GM18907 (cell line): ENCODE data around the gene SQSTM1.

Experiments
- ATAC-seq: cut with Tn5 transposase; IDR thresholded peaks from one replicate; pipeline ENCODE4 v1.9.1; 2021; ENCODE audit warnings: mild to moderate bottlenecking, moderate library complexity; ENCODE audit not compliant: unreplicated experiment

Gene SQSTM1

GRCh38 chr5:179805070-179805528, 15.6 kb upstream of the SQSTM1 start:
- ATAC-seq, result no peak

GRCh38 chr5:179805529-179806249, 15.0 kb upstream of the SQSTM1 start:
- peak; percentile 22 for ATAC-seq

- ATAC-seq, result peak; percentile 57
Observed at GRCh38 chr5:179806250-179807048, 14.3 kb upstream of the SQSTM1 start, which contains the start of gene MGAT4B. Gene MGAT4B (minus strand): TSS chr5:179806866. CDS start chr5:179806583, 283 bp downstream.

DNA sequence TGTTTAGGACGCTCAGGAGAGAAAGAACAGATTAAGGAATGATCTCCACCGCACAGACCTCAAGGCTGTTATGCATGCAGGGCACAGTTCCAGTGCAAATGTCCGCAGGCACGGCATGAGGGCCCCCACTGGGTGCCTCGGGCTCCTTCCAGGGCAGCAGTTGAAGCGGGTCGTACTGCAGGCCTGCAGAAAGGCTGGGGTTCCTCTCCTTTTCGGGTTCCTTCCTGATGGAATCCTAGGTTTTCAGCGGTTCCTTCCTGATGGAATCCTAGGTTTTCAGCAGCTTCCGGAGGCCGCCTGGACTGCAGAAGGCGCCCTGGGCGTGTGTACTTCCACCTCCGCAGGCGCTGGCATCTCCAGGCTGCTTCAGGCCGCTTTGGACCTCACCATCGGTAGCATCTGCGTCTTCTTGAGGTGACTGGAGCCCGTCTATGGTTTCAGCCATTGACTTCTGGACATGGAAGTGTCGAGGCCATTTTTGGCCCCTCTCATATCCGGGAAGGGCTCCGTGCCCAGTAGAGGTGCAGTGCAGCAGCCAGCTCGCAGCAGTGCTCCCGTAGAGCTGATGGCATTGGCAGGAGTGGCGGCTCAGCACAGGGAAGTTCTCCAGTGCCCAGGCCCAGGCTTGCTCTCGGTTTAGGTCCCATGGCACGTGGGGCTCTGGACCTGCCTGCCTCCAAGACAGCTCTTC, 8.4 kb upstream of the SQSTM1 start:
- no peak for ATAC-seq

- no peak for ATAC-seq
Observed at GRCh38 chr5:179812997-179813607, 7.6 kb upstream of the SQSTM1 start.

- no peak for ATAC-seq
Observed at GRCh38 chr5:179814090-179814489, 6.6 kb upstream of the SQSTM1 start.

- ATAC-seq, result no peak
Observed at GRCh38 chr5:179815491-179816249, 5.0 kb upstream of the SQSTM1 start.

GRCh38 chr5:179816401-179816795, 4.3 kb upstream of the SQSTM1 start:
- no peak for ATAC-seq

GRCh38 chr5:179816796-179817469, 3.8 kb upstream of the SQSTM1 start:
- ATAC-seq, result no peak

DNA sequence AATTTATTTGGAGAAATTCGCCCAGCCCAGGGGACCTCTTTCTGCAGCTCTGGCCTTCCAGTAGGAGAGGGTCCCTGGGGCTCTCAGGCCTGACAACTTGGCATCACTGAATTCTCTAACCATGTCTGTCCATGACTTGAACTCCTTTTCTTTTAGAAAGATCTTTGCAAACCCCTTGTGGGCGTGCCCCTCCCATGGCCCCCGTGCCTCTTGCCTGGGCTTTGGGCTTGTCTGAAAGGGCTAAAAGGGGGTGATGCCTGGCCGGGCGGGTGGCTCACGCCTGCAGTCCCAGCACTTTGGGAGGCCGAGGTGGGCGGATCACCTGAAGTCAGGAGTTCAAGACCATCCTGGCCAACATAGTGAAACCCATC, 3.2 kb upstream of the SQSTM1 start:
- no peak for ATAC-seq

- no peak for ATAC-seq
Observed at GRCh38 chr5:179817890-179818745, 2.6 kb upstream of the SQSTM1 start.

- ATAC-seq, result peak; percentile 66
Observed at GRCh38 chr5:179818746-179819295, 1.9 kb upstream of the SQSTM1 start.

DNA sequence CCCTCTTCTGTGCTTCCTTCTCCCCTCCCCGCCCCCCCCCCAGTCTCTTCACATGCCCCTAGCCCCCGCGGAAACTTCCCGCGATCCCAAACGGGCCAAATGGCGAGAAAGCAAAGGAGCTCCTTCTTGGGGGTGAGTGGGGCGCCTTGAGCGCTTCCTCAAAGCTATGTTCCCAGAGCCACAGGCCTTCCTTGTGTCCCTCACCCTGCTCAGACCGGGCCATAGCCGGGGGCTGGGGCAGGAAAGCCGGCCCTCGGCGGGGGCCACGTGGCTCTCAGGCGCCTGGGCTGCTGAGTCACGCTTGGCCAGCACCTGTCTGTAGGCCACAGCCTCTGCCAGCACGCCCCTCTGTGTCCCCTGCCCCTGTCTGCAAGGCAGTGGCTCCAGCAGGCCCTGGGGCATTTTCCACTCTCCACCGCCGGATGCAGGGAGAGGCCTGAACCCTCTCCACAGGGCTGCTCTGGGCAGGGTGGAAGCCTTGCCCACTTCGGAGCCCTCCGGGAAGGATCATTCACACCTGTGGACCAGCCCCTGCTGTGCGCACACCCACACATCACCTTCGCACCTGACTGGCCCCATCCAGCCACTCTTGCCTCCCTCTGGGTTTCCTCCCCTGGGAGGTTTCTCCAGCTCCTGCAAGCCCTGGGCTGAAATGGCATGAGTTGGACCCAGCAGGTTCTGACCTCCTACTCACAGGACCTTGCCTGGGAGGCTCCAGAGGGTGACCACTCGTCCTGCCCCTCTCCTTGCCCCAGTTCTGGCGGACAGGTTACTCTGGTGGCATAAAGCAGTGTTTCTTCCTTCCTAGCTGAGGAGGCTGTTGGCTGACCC, 1.2 kb upstream of the SQSTM1 start:
- peak; percentile 22 for ATAC-seq

- ATAC-seq, result no peak
Observed at GRCh38 chr5:179820127-179820482, 600 bp upstream of the SQSTM1 start.

DNA sequence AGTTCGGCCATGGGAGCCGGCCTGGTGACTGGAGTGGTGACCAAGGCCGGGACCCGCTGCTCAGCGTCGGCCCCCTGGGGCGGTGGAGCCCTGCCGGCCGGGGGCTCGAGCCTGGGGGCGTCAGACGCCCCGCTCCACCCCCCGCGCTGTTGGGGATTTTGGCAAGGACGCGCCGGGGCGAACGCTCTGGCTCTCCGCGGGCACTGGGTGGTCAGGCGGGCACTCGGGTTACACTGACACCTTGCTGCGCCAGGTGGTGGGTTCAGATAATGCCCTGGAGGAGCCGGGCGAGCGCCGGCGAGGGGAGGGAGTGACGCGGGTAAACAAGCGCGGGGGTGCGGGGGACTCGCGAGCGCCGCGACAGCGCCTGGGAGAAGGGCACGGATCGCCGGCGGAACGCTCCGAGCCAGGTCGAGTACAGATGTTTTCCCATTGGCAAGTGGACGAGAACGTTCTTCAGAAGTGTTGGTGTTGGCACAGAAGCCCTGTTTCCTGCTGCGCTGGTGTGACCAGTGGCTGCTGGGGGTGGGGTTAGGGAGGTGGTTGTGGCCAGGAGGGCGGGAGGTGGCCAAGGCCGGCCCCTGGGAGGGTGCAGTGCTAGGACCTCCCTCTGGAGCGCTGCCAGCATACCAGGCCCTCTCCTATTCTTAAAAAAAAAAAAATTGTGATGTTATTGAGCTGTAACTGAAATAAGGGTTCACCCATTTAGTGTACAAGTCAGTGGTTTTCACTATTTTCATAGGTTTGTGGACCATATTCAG, 773 bp downstream of the SQSTM1 start:
- ATAC-seq, result peak; percentile 50

GRCh38 chr5:179822059-179822432, 1.3 kb downstream of the SQSTM1 start:
- no peak for ATAC-seq

DNA sequence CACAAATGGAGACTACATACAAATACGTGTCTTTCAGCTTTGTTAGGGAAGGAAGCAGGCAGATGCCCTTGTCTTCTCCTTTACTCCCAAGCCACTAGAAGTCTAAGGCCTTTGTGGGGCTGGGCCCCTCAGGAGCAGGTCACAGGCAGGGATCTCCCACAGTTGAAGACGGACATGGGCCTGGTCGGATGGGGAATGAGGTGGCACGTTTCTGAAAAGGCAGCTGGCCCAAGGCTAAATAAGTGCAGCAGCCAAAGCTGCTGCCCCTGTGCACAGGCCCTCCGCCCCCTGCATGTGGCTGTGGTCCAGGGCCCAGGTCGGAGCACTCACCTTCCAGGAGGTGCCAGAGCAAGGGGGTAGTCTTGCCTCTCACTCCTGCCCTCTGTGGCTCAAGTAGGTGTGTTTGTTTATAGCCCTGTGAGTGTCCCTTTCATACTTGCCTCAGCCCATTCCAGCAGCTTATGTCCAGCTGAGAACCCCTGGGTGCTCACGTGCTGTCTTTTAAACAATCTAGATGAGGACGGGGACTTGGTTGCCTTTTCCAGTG, 1.8 kb downstream of the SQSTM1 start:
- ATAC-seq, result no peak
